CD4-positive, alpha-beta T cell treated with Interferon gamma for 1 hour (primary cell): ENCODE data around the gene PADI2.

Source experiments
- DNase-seq: peaks from one replicate; pipeline ENCODE4 v3.0.0-alpha.2; 2020

The PADI2 gene

DNA sequence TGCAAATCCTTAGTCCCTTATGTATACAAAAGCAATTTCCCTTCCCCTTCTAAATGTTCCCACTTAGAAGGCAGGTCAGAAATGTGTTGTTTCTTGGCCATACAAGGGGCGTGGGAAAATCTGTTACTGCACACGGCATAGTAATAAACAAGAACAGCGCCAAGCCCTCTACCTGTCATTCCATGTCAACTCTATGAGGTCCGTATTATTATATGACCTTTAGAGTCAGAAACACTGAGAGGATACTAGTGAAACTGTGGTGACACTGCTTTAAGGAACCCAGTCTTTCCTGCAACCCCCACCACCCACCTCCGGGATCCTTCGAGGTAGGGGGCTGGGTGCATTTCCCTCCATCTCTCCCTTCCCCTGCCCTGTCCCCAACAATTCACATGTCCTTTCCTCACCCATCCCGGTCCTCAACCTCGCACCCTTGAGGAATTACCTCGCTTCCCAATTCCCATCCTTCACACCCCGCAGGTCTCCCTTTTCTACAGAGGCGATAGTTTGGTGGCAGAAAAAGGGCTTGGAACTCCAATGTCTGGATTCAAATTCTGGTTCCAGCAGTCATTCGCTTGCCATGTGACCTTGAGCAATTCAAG, 66.1 kb downstream of the PADI2 start:
- no peak for DNase-seq

- no peak for DNase-seq
These were observed 66.6 kb downstream of the PADI2 start for GRCh38 chr1:17052641-17053040.

DNA sequence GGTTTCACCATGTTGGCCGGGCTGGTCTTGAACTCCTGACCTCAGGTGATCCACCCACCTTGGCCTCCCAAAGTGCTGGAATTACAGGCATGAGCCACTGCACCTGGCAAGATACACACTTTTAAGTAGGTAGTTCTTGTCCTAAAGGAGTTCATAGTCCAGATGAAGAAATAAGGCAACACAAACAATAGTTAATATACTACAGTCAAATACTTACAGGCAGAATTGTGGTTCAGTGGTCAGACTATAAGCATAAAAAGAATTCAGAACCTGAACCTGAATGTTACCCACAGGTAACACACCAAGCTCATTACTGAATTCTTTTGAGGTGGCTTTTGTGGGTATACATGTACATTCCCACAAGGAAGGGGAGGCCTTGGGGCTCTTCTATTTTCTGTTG, 67.2 kb downstream of the PADI2 start:
- no peak for DNase-seq

DNA sequence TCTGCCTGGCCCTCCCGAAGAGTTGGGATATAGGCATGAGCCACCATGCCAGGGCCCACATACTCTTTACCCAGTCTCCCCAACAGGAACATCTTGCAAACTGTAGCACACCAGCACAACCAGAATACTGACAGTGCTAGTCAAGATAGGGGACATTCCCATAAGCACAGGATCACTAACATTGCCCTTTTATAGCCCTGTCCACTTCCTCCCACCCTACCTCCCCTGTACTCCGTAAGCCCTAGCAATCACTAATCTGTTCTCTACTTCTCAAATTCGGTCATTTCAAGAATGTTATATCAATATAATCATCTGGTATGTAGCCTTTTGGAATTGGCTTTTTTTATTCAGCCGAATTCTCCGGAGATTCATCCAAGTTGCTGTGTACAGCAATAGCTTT, 71.3 kb downstream of the PADI2 start:
- DNase-seq: no peak

- no peak for DNase-seq
These were observed 73.0 kb downstream of the PADI2 start for GRCh38 chr1:17046334-17046657.

DNA sequence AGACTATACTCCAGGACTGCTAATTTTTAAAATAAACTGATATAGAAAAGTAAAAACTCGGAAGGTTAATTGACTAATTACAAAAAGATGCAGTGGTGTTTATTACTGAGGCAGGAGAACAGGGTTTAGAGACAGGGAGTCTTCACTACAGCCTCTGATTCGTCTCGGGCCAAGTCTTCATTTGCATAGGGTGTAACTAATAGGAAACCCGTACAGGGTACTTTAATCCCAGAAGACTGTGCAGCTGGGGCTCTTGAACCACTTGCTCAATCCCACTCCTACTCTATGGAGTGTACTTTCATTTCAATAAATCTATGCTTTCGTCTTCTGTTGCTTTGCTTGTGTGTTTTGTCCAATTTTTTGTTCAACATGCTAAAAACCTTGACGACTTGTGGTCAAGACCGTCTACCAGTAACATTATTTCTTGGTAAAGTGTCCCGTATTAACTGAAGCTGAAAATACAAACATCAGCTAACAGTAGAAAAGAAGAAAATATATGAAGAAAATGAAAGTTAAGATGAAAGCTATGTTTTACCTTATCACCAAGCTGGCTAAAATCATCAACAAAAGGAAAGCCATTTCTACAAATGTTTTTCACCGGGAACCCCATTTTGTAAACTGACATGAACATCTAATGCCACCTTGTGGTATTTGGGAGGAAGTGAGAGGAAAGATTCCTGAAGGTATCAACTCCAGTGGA, 73.5 kb downstream of the PADI2 start:
- no peak for DNase-seq

GRCh38 chr1:17045150-17045549, 74.1 kb downstream of the PADI2 start:
- DNase-seq: peak; percentile 21

GRCh38 chr1:17043676-17044075, 75.6 kb downstream of the PADI2 start:
- no peak for DNase-seq

DNA sequence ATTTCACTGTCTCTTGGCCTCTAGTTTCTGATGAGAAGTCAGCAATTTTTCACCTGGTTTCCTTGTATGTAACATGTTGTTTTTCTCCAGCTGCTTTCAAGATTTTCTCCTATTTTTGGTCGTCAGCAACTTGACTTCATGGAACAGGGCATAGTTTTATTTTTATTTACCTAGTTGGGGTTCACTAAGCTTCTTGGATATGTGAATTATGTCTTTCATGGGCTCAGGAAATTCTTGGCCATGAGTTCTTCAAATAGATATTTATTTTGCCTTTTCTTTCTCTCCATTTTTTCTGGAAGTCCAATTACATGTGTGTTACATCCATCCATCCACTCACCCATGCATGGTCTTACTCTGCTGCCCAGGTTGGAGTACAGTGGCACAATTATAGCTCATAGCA, 79.1 kb downstream of the PADI2 start:
- DNase-seq: no peak

DNA sequence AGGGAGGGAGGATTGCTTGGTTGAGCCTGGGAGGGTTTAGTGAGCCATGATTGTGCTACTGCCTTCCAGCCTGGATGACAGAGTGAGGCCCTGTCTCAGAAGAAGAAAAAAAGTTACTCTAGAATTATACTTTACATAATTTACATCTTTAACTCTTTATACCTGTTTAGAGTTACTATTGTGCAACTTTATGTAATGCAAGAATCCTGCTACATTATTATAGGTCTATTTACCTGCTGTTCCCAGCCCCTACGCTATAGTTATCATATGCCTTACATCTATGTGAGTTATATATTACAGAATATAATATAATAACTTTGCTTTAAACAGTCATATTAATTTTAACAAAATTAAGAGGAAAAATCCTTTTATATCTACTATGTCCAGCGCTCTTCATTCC, 79.7 kb downstream of the PADI2 start:
- no peak for DNase-seq

GRCh38 chr1:17033481-17033880, 85.8 kb downstream of the PADI2 start:
- no peak for DNase-seq

DNA sequence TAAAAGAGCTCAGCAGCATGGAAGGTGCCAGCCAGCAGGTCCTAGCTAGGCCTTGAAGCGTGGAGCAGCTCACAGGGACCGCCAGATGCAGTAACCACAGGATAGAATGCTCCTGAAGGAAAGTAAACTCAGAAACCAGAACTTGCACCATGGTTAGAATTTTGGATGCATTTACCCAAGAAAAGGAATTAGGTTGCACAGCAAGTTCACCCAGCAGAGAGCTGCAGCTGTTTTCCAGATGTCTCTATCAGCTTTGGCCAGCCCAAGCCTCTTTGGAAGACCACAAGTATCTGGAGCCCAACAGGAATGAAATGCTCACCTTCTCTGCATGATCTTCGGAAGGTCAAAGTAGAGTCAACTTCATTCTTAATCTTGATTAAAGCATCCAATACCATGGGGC, 86.5 kb downstream of the PADI2 start:
- DNase-seq: no peak

GRCh38 chr1:17031436-17031835, 87.8 kb downstream of the PADI2 start:
- no peak for DNase-seq

DNA sequence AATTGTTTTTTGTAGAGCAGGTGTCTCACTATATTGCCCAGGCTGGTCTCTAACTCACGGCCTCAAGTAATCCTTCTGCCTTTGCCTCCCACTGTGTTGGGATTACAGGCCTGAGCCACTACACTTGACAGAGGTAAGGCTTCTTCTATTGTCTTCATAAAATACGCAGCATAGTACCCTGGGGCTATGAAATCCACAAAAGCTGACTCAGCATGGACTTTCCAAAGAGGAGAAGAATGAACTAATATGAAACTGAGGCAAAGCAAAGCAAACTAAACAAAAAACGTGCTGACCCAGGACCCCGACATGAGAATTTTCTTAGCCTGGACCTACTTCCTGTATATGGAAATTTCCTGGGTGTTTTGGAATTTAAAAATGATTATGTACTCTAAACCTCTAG, 89.0 kb downstream of the PADI2 start:
- DNase-seq: no peak

DNA sequence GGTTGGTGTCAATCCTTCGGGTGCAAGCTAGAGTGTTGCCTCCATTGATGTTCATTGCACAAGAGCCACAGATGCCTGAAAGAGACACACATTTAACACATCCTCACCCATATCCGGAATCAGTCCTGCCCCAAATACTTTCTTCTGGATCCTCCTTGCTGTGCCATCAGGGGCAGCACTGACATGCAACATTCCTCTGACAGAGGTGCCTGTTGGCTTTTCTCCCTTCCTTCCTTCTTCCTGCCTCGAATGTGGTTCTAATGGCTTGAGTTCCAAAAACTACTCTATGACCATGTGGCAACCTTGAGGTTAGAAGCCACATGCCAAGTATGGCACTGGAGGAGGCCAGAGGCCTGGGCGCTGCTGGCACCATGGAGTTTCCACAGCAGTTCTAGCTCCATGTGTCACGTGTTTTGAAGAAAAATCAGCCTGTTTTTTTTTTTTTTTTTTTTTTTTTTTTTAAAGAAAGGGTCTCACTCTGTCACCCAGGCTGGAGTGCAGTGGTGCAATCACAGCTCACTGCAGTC, 90.5 kb downstream of the PADI2 start:
- DNase-seq: no peak

GRCh38 chr1:17027900-17028299, 91.4 kb downstream of the PADI2 start:
- no peak for DNase-seq

DNA sequence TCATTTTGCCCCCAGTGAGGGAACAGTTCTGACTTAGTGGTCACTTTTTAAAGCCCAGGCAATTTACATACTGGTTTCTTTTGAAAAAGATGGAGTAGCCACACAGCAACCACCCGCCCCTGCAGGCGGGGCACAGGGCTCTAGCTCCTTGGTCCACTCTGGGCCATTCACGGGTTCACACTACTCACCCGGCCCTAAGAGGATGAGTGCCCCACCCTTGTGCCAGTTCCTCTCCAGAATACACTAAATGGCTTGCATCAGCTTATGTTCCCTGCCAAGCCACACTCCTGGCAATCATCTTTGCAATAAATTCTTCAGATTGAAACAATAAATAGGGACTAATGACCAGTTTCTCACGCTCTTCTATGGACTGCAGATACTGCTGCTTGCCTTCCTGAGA, 91.8 kb downstream of the PADI2 start:
- DNase-seq: no peak

DNA sequence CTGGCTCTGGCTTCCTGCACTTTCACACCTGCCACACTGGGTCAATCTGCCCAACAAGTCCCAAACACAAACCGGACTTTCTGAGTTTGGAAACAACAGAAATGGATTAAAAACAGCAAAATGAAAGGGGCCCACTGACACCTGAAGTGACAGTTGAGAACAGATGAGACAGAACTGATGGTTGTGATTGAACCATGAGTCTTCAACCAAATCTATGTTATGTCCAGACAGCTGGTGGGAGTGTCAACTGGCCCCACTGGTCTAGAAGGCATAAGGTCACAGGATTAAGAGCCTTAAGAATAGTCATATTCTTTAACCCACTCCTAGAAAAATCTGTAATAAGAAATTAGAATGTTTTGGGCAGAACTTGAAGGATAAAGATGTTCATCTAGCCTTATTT, 94.5 kb downstream of the PADI2 start:
- DNase-seq: no peak

- no peak for DNase-seq
These were observed 95.7 kb downstream of the PADI2 start for GRCh38 chr1:17023573-17023972.

- no peak for DNase-seq
These were observed 96.1 kb downstream of the PADI2 start for GRCh38 chr1:17023102-17023501.

- DNase-seq: no peak
These were observed 97.4 kb downstream of the PADI2 start for GRCh38 chr1:17021896-17022295.

DNA sequence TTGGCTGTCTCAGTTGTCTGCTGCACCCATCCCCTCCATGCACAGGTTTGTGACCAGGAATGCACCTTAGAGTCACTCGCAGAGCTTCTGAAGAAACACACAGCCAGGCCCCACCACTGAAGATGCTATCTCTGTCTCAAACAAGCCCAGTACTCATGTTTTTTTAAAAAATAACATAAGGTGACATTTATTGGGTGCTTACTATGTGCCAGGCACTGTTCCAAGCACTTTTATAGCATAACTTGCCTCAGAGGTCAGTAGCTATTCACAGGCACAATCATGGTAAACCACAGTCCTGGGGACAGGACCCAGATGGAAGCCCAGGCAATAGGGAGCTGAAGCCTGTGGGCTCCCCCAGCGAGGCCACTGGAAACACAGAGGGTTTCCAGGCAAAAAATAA, 98.7 kb downstream of the PADI2 start:
- DNase-seq: no peak

GRCh38 chr1:17018849-17019248, 100.4 kb downstream of the PADI2 start:
- no peak for DNase-seq

GRCh38 chr1:17017435-17017834, 101.8 kb downstream of the PADI2 start:
- no peak for DNase-seq
